NB4 (cell line): ENCODE results near the gene PPP1R9B.

Experiments
- CTCF ChIP-seq: IDR thresholded peaks from one replicate; pipeline ENCODE4 v1.5.1; 2012; ENCODE audit warnings: low read depth, low read length
- MAX ChIP-seq: IDR thresholded peaks from 2 replicates; pipeline ENCODE4 v1.6.1; 2011; ENCODE audit warnings: low read depth, low read length

- TF ChIP-seq CTCF, result no peak
- TF ChIP-seq MAX, result no peak
These were observed 38.0 kb upstream of the PPP1R9B start for GRCh38 chr17:50188531-50188920.
